Peyer's patch (tissue), 4 donors: Measurements from ENCODE around the gene PAQR9. TPM values are rescaled to one million over a fixed set of nuclear protein-coding genes. Genes with fewer than 3 reads are reported as not detected.

ENCODE experiments used
- DNase-seq, 3 donors: peaks; one replicate each; pipeline ENCODE4 v3.0.0-alpha.2; 2017 to 2019
- H3K27ac ChIP-seq, 4 donors: fragments of 200-600 bp; sonication (generic); one replicate each; pipeline ENCODE4 v1.5.1; 2016 to 2019
- H3K27me3 ChIP-seq, 2 donors: fragments of 200-600 bp; sonication (generic); one replicate each; pipeline ENCODE4 v1.5.1; 2019
- H3K36me3 ChIP-seq, 3 donors: fragments of 200-600 bp; sonication (generic); one replicate each; pipeline ENCODE4 v1.5.1; 2016 to 2019
- H3K4me1 ChIP-seq, 4 donors: fragments of 200-600 bp; sonication (generic); one replicate each; pipeline ENCODE4 v1.5.1; 2016 to 2019
- H3K4me3 ChIP-seq, 4 donors: fragments of 200-600 bp; sonication (generic); 1 replicate in 3 of 4; 2 replicates in 1 of 4; pipeline ENCODE4 v1.5.1; 2016 to 2019; ENCODE audit warnings: mild to moderate bottlenecking in 1 of 4
- H3K9me3 ChIP-seq, 4 donors: fragments of 200-600 bp; sonication (generic); one replicate each; pipeline ENCODE4 v1.5.1; 2016 to 2019; ENCODE audit warnings: mild to moderate bottlenecking in 1 of 4
- POLR2A ChIP-seq, 2 donors: fragments of 450-650 bp; IDR thresholded peaks; one replicate each; pipeline ENCODE4 v1.5.1; 2017; ENCODE audit warnings: antibody characterized with exemption in 2 of 2, mild to moderate bottlenecking in 2 of 2, moderate library complexity in 2 of 2
- total RNA-seq, 4 donors: library from RNA; depleted of rRNA; stranded (reverse); fragments of >200 nt; gene quantifications; one replicate each; pipeline ENCODE4 v1.1.0, GENCODE V29; 2016
- TF ChIP-seq, protein P1 (sequence below), 6 experiments: fragments of 450-650 bp in 4 of 6; fragments of 200-600 bp in 2 of 6; sonication (generic) in 1 of 6; IDR thresholded peaks; one replicate each; pipeline ENCODE4 v1.5.1; 2017 to 2019; ENCODE audit warnings: antibody characterized with exemption in 6 of 6, mild to moderate bottlenecking in 3 of 6, moderate library complexity in 1 of 6

Gene PAQR9
- total RNA-seq, 4 donors from 2014 or later: not detected

DNA sequence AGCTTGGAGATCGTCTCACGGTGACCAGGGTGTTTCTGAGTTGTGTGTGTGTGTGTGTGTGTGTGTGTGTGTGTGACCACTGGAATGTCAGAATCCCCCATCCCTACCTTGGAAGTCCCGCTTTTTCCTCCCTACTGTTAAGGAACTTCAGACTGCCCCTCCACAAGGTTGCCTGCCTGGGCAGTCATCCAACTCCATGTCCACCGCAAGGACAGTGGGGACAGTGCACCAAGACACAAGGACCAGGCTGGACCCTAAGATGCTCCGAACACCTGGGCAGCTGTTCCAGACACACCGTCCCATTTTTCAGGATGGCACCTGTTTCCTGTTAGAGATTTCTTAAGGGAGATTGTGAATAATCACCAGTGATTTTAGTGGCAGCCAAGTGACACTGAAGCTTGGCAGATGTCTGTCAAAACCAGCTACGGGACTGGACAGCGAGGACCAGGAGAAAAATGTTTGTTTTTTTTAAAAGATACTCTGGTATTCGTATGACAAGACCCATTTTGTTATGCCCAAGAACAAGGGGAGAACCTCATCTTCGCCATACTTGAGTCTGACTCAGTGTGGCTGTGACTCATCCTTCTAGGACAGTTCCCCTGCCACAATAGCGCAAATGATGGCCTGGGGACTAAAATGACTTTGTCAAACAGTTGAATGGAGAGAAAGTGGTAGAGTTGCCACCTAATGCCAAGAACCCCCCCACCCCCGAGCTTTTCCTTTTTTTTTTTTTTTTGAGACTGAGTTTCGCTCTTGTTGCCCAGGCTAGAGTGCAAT lies 15.5 kb downstream of the PAQR9 start:
- no peaks in the 10 kb centered on the region for H3K9me3 ChIP-seq
- no peak for TF ChIP-seq POLR2A (IDR thresholded peaks at IDR 0.05)
- TF ChIP-seq, protein P1, sequence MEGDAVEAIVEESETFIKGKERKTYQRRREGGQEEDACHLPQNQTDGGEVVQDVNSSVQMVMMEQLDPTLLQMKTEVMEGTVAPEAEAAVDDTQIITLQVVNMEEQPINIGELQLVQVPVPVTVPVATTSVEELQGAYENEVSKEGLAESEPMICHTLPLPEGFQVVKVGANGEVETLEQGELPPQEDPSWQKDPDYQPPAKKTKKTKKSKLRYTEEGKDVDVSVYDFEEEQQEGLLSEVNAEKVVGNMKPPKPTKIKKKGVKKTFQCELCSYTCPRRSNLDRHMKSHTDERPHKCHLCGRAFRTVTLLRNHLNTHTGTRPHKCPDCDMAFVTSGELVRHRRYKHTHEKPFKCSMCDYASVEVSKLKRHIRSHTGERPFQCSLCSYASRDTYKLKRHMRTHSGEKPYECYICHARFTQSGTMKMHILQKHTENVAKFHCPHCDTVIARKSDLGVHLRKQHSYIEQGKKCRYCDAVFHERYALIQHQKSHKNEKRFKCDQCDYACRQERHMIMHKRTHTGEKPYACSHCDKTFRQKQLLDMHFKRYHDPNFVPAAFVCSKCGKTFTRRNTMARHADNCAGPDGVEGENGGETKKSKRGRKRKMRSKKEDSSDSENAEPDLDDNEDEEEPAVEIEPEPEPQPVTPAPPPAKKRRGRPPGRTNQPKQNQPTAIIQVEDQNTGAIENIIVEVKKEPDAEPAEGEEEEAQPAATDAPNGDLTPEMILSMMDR (IDR thresholded peaks at IDR 0.05): no peak
- no peak overlapping the region for H3K4me3 ChIP-seq
- DNase-seq: no peak
- no peaks in the 10 kb centered on the region for H3K4me1 ChIP-seq
- no peaks in the 10 kb centered on the region for H3K36me3 ChIP-seq
- no peaks in the 10 kb centered on the region for H3K27me3 ChIP-seq
- H3K27ac ChIP-seq: no peak overlapping the region

DNA sequence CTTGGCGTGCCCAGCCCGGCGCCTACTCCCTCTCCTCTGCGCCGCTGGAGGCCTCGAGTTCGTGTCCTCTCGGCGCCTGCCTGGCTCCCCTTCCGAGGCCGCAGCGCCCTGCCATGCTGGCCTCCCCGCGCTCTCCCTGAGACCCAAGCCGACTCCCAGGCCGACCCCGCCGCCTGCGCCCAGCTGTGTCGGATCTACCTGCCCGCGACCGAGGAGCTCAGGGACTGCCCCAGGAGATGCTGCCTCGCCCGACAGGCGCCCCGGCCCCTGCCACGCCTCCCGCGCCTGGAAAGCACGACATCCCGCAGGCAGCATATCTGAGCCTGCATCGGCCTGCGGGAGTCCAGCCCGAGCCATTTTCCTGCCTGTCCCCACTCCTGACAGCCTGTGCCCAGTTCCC lies 16.1 kb downstream of the PAQR9 start:
- TF ChIP-seq, protein P1 (IDR thresholded peaks at IDR 0.05): no peak
- TF ChIP-seq POLR2A (IDR thresholded peaks at IDR 0.05): no peak
- DNase-seq: no peak
- Histone ChIP-seq H3K36me3 (no peaks in the 10 kb centered on the region), H3K4me3 (no peak overlapping the region), H3K9me3 (no peaks in the 10 kb centered on the region), H3K27me3 (no peaks in the 10 kb centered on the region), H3K27ac (no peak overlapping the region), H3K4me1 (no peaks in the 10 kb centered on the region)

DNA sequence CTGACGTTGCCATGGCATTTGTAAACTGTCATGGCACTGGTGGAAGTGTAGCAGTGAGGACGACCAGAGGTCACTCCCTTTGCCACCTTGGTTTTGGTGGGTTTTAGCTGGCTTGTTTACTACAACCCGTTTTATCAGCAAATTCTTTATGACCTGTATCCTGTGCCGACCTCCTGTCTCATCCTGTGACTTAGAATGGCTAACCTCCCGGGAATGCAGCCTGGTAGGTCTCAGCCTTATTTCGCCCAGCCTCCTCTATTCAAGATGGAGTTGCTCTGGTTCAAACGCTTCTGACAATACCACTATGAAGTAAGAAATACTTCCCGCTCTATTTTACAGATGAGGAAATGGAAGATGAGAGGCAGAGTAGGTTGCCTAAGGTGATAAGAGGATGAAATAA lies 16.6 kb downstream of the PAQR9 start:
- Histone ChIP-seq H3K27ac (no peak overlapping the region), H3K4me1 (no peaks in the 10 kb centered on the region), H3K27me3 (no peaks in the 10 kb centered on the region), H3K36me3 (no peaks in the 10 kb centered on the region), H3K9me3 (no peaks in the 10 kb centered on the region), H3K4me3 (no peak overlapping the region)
- TF ChIP-seq POLR2A (IDR thresholded peaks at IDR 0.05): no peak
- TF ChIP-seq, protein P1 (IDR thresholded peaks at IDR 0.05): no peak
- no peak for DNase-seq

DNA sequence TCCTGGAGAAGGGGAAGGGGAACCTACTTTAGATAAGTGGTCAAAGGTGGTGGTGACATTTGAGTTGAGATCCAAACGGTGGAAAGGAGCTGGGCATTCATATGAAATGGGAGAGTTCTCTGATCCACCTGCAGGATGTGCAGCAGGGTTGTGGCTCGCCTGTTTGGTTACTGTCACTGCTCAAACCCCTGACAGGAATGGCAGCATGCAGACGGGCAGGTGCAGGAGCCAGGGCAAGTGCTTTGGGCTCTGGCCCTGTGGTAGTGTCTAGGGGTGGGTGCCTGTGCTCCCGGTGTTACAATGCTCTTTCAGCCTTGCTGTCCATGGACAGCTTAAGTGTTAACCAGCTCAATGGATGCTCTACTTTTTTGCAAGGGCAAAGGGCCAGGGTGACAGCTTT lies 18.5 kb downstream of the PAQR9 start:
- H3K4me1 ChIP-seq: no peaks in the 10 kb centered on the region

DNA sequence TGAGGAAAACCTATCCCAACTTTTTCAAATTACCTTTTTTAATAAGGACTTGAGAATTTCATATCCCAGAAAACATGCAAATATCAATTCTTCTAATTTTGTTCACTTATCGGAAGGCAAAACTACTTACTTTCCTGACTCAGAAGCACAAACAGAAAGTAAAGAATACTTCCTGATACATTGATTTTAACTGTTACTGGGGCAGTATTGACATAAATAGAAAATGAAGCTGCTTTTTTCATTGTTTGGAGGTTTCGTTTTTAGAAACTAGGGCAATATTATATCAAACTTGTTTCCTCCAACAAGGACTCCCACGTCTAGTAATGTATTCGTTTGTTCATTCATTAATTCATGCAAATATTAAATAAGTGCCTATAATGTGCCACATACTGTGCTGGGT lies 19.1 kb downstream of the PAQR9 start:
- DNase-seq: no peak
- Histone ChIP-seq H3K4me3 (no peak overlapping the region), H3K36me3 (no peaks in the 10 kb centered on the region), H3K27ac (no peak overlapping the region), H3K9me3 (no peaks in the 10 kb centered on the region), H3K27me3 (no peaks in the 10 kb centered on the region), H3K4me1 (no peaks in the 10 kb centered on the region)
- TF ChIP-seq POLR2A (IDR thresholded peaks at IDR 0.05): no peak
- TF ChIP-seq, protein P1 (IDR thresholded peaks at IDR 0.05): no peak

More for the DNA sequence above, 18.5 kb downstream of the PAQR9 start:
- DNase-seq: no peak
- H3K9me3 ChIP-seq: no peaks in the 10 kb centered on the region
- no peak overlapping the region for H3K27ac ChIP-seq
- H3K27me3 ChIP-seq: no peaks in the 10 kb centered on the region
- H3K36me3 ChIP-seq: no peaks in the 10 kb centered on the region
- no peak overlapping the region for H3K4me3 ChIP-seq
- TF ChIP-seq, protein P1 (IDR thresholded peaks at IDR 0.05): no peak
- TF ChIP-seq POLR2A (IDR thresholded peaks at IDR 0.05): no peak
